Body of pancreas (tissue), 4 donors: Measurements from ENCODE around the gene IL1RAPL1. TPM values are rescaled to one million over a fixed set of nuclear protein-coding genes. Genes with fewer than 3 reads are reported as not detected.

Source experiments
- ATAC-seq: fragments of 150-250 bp; one replicate; pipeline ENCODE4 v1.9.1; 2016
- DNase-seq, 4 donors: peaks; one replicate each; pipeline ENCODE4 v3.0.0-alpha.2; 2019
- H3K27ac ChIP-seq, 4 donors: fragments of 200-600 bp; sonication (generic); 1 replicate in 3 of 4; 2 replicates in 1 of 4; pipeline versions ENCODE4 v1.5.1 to v1.6.1; 2016 to 2019; ENCODE audit warnings: mild to moderate bottlenecking in 1 of 4, mixed read lengths in 1 of 4, moderate library complexity in 1 of 4
- H3K27me3 ChIP-seq, 2 donors: fragments of 200-600 bp; sonication (generic); one replicate each; pipeline ENCODE4 v1.6.0; 2016; ENCODE audit warnings: mild to moderate bottlenecking in 1 of 2
- H3K36me3 ChIP-seq, 2 donors: fragments of 200-600 bp; sonication (generic); replicated peaks in 1 of 2; 2 replicates each; pipeline ENCODE4 v1.5.1; 2016; ENCODE audit warnings: low read depth in 2 of 2; ENCODE audit not compliant: insufficient read depth in 1 of 2
- H3K4me1 ChIP-seq: fragments of 200-600 bp; sonication (generic); one replicate; pipeline ENCODE4 v1.6.0; 2016
- H3K4me3 ChIP-seq, 2 donors: fragments of 200-600 bp; sonication (generic); 1 replicate in 1 of 2; 2 replicates in 1 of 2; pipeline ENCODE4 v1.5.1; 2016 to 2019
- H3K9me3 ChIP-seq, 3 donors: fragments of 200-600 bp; sonication (generic); 1 replicate in 2 of 3; 2 replicates in 1 of 3; pipeline ENCODE4 v1.5.1; 2016
- POLR2A ChIP-seq, 3 donors: fragments of 450-650 bp; IDR thresholded peaks; one replicate each; pipeline ENCODE4 v1.6.1; 2016; ENCODE audit warnings: antibody characterized with exemption in 3 of 3, mild to moderate bottlenecking in 2 of 3
- WGBS, 2 donors: methylation state at CpG; one replicate each; pipeline ENCODE4 v1.1.5; 2017; 5-methylcytosine and 5-hydroxymethylcytosine counted together
- intact Hi-C: fragments of 100-400 bp; cut with DNase I; formaldehyde crosslinking; loops from one replicate; pipeline ENCODE4 v1.15.1; 2023
- total RNA-seq, 2 donors: library from RNA; depleted of rRNA; stranded (reverse); fragments of >200 nt; gene quantifications; one replicate each; pipeline ENCODE4 v1.1.0, GENCODE V29; 2016
- TF ChIP-seq, protein P1 (sequence below), 7 experiments: fragments of 450-650 bp in 4 of 7; fragments of 200-600 bp in 3 of 7; sonication (generic) in 3 of 7; IDR thresholded peaks; one replicate each; pipeline ENCODE4 v1.5.1; 2016 to 2019; ENCODE audit warnings: antibody characterized with exemption in 7 of 7

IL1RAPL1 gene
- total RNA-seq, 2 donors from 2014 or later, result 0.26 TPM; not detected in 1

DNA sequence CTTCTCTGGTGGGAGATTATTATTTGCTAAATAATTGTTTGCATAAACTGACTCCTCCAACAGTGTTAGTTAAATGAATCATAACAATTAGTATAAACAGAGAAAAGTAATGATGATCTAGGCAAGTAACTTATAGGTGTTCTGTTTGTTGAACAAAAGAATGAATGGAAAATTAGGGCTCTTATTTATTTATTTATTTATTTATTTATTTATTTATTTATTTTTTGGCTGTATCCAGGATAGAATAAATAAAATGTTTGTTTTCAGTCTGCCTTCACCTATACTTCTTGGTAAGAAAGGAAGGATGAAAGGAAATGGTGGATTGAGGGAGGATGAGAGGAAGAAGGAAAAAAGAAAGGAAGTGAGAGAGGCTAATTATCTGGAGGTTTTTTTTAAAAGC lies 1066.5 kb downstream of the IL1RAPL1 start:
- DNase-seq (no peak), ATAC-seq (no peak)
- Histone ChIP-seq H3K4me1 (no peaks in the 10 kb centered on the region), H3K36me3 (no peaks in the 10 kb centered on the region), H3K4me3 (no peak overlapping the region), H3K9me3 (no peaks in the 10 kb centered on the region), H3K27me3 (no peaks in the 10 kb centered on the region), H3K27ac (no peak overlapping the region)
- TF ChIP-seq, protein P1, sequence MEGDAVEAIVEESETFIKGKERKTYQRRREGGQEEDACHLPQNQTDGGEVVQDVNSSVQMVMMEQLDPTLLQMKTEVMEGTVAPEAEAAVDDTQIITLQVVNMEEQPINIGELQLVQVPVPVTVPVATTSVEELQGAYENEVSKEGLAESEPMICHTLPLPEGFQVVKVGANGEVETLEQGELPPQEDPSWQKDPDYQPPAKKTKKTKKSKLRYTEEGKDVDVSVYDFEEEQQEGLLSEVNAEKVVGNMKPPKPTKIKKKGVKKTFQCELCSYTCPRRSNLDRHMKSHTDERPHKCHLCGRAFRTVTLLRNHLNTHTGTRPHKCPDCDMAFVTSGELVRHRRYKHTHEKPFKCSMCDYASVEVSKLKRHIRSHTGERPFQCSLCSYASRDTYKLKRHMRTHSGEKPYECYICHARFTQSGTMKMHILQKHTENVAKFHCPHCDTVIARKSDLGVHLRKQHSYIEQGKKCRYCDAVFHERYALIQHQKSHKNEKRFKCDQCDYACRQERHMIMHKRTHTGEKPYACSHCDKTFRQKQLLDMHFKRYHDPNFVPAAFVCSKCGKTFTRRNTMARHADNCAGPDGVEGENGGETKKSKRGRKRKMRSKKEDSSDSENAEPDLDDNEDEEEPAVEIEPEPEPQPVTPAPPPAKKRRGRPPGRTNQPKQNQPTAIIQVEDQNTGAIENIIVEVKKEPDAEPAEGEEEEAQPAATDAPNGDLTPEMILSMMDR (IDR thresholded peaks at IDR 0.05), result no peak
- no peak for TF ChIP-seq POLR2A (IDR thresholded peaks at IDR 0.05)
- intact Hi-C loops, result no loop called here

DNA sequence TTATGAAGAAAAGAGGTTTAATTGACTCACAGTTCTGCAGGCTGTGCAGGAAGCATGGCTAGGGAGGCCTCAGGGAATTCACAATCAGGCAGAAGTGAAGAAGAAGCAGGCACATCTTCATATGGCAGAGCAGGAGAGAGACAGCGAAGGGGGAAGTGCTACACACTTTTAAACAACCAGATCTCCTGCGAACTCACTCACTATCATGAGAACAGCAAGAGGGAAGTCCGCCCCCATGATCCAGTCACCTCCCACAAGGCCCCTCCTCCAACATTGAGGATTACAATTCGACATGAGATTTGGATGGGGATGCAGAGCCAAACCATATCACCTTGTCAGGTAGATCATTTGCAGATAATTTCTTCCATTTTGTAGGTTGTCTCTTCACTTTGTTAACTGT lies 1072.7 kb downstream of the IL1RAPL1 start:
- WGBS, 2 donors, result 58 to 63% methylated on average over 4 of the region's 4 CpGs
- no peaks in the 10 kb centered on the region for H3K36me3 ChIP-seq
- no peak for ATAC-seq
- no peak overlapping the region for H3K4me3 ChIP-seq
- no peaks in the 10 kb centered on the region for H3K4me1 ChIP-seq
- intact Hi-C loops, result no loop called here
- H3K27ac ChIP-seq, result no peak overlapping the region
- H3K27me3 ChIP-seq, result no peaks in the 10 kb centered on the region
- TF ChIP-seq, protein P1 (IDR thresholded peaks at IDR 0.05), result no peak
- no peak for TF ChIP-seq POLR2A (IDR thresholded peaks at IDR 0.05)
- no peak for DNase-seq
- no peaks in the 10 kb centered on the region for H3K9me3 ChIP-seq

DNA sequence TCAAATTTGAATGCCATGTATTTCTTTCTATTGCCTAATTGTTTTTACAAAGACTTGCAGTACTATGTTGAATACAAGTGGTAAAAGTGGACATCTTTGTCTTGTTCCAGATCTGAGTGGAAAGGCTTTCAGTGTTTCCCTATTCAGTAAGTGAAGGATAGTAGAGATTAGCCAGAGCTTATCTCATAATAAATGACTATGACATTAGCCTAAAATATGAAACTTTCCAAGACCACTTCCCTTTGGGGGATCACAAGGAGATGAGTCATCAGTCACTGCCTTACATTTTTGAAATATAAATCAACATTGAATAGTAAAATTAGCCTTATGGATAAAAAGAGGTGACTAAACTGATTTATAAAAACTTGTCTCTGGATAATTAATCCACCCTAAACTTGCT lies 1074.0 kb downstream of the IL1RAPL1 start:
- H3K27me3 ChIP-seq, result no peaks in the 10 kb centered on the region
- no peak for DNase-seq
- no peaks in the 10 kb centered on the region for H3K36me3 ChIP-seq
- no peaks in the 10 kb centered on the region for H3K9me3 ChIP-seq
- no peak overlapping the region for H3K27ac ChIP-seq
- no peak overlapping the region for H3K4me3 ChIP-seq
- no peak for ATAC-seq
- TF ChIP-seq, protein P1 (IDR thresholded peaks at IDR 0.05), result no peak
- no peak for TF ChIP-seq POLR2A (IDR thresholded peaks at IDR 0.05)
- intact Hi-C loops, result no loop called here
- no peaks in the 10 kb centered on the region for H3K4me1 ChIP-seq

DNA sequence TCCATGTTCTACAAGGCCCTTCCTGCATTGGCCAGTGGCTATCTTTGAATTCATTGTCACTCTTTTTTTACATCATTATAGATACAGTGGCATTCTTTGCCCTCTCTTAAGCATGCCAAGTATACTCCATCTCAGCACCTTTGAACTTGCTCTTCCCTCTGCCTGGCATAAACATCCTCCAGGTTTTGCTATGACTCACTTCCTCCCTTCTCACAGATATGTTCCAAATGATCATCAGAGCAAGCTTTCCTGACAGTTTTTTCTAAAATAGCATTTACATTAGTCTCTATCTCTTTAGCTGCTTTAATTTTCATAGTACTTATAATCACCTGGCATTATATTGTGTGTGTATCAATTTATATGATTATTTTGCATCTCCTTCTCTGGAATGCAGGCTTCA lies 1074.9 kb downstream of the IL1RAPL1 start:
- Histone ChIP-seq H3K36me3 (no peaks in the 10 kb centered on the region), H3K27ac (no peak overlapping the region), H3K27me3 (no peaks in the 10 kb centered on the region), H3K4me1 (no peaks in the 10 kb centered on the region), H3K9me3 (no peaks in the 10 kb centered on the region), H3K4me3 (no peak overlapping the region)
- intact Hi-C loops, result no loop called here
- TF ChIP-seq, protein P1 (IDR thresholded peaks at IDR 0.05), result no peak
- no peak for TF ChIP-seq POLR2A (IDR thresholded peaks at IDR 0.05)
- no peak for ATAC-seq
- DNase-seq, result no peak

DNA sequence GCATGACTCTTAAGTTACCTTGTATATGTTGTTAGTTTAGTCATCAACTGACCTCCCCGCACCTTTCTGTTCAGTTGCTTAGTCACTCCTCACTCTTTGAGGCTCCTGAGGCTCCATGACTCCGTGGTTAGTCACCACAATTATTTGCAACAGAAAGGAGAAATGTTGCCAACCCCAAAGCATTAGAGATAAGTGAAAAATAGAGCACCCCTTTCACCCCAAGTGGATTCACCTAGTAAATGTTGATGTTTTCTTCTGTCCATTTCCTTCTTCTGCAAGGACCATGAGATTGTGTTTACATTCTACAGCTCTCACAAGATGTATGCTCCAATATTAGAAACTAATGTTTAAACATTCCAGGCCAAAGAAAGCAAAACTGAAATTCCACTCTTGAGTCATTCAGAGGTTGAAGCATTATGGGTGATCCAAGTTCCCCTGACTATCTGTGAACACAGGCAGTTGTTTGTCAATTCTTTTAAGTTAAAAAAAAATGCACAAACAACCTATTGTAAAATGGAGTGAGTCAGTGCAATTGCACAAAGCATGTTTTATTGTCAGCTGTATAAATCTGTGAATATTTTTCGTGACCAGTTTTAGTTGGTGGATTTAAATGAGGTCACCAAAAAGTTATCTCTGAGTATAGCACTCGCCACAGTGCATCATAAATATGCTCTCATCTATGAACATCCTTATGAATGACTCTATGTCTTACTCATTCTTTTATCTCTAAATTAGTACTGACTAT lies 1075.7 kb downstream of the IL1RAPL1 start:
- Histone ChIP-seq H3K4me1 (no peaks in the 10 kb centered on the region), H3K27me3 (no peaks in the 10 kb centered on the region), H3K9me3 (no peaks in the 10 kb centered on the region), H3K27ac (no peak overlapping the region), H3K4me3 (no peak overlapping the region), H3K36me3 (no peaks in the 10 kb centered on the region)
- TF ChIP-seq POLR2A (IDR thresholded peaks at IDR 0.05), result no peak
- TF ChIP-seq, protein P1 (IDR thresholded peaks at IDR 0.05), result no peak
- no peak for ATAC-seq
- WGBS, 2 donors, result 40 to 41% methylated on average over 4 of the region's 4 CpGs
- intact Hi-C loops, result no loop called here
- no peak for DNase-seq
